ENCODE data around the gene TTC27.
A peak's percentile ranks its signal among the peaks of the same experiment; 100 is the strongest.
"Not testable (repeated sequence)": the region's sequence is repeated elsewhere in the genome, so short reads cannot be mapped to it uniquely, and the experiment has no call there.

The TTC27 gene

DNA sequence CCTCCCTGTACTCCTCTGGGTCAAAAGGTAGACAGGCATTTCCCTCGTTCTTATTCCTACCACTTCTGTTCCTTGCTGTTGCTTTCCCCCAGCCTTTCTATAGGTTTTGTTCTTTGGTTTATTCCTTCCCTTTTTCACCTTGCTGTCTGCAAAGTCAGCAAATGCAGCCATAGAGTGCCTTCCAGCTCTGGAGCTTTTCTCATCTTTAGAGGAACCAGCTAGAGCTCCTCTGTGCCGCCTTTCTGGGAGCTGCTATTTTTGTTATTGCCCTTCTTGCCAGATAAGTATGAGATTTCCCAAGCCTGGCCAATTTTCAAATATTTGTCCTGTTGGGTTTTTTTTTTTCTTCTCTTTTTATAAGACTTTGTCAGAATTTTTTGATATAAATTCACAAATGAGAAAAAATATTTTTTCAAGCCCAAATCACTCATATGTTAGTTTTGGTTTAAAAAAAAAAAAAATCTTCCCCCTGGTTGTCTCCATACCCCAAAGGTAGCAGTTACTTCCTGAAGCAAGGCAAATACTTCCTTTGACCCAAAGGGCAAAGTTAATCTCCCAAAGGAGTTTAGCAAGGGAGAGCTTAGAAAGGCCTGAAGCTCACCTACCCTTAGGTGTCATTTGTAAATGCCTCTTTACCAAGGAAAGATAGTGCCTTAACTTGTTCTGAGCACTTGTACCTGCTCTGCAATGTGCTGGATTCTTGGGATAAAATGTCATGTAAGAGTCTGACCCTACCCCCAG is 5.1 kb upstream of the TTC27 start:
- TF ChIP-seq, protein P1, sequence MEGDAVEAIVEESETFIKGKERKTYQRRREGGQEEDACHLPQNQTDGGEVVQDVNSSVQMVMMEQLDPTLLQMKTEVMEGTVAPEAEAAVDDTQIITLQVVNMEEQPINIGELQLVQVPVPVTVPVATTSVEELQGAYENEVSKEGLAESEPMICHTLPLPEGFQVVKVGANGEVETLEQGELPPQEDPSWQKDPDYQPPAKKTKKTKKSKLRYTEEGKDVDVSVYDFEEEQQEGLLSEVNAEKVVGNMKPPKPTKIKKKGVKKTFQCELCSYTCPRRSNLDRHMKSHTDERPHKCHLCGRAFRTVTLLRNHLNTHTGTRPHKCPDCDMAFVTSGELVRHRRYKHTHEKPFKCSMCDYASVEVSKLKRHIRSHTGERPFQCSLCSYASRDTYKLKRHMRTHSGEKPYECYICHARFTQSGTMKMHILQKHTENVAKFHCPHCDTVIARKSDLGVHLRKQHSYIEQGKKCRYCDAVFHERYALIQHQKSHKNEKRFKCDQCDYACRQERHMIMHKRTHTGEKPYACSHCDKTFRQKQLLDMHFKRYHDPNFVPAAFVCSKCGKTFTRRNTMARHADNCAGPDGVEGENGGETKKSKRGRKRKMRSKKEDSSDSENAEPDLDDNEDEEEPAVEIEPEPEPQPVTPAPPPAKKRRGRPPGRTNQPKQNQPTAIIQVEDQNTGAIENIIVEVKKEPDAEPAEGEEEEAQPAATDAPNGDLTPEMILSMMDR (conservative IDR thresholded peaks at IDR 0.05): no peak
- H3K27ac ChIP-seq: no peak overlapping the region

DNA sequence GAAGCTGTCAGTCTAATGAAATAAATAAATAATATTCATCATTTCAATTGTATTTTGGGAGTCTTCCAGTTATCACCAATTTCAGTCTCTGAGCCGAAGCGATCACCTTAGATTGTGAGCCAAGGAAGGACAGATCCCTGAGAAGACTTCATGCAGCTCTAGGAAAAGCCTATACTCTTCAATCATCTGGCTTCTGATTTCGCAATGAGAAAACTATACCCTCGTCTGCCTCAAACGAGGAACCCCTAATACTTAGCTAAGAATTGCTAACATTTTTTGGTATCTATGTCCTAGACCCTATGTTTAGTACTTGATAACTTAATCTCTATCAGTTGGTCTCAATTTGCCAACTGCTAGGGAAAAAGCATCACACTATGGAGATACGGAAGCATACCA is 4.5 kb upstream of the TTC27 start:
- TF ChIP-seq, protein P1 (conservative IDR thresholded peaks at IDR 0.05): no peak
- no peak overlapping the region for H3K27ac ChIP-seq

DNA sequence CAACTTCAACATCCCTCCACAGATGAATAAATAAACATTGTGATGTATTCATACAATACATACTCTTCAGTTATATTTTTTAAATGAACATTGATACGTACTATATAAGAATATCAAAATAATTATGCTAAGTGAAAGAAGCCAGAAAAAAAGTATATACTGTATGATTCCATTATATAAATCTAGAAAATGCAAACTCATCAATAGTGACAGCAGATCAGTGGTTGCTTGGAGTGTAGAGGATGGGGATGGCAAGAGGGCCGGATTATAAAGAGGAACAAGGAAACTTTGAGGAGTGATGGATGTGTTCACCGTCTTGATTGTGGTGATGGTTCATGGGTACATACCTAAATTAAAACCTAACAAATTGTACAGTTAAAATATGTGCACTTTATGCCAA is 3.0 kb upstream of the TTC27 start:
- TF ChIP-seq, protein P1 (conservative IDR thresholded peaks at IDR 0.05): no peak
- no peak overlapping the region for H3K27ac ChIP-seq

DNA sequence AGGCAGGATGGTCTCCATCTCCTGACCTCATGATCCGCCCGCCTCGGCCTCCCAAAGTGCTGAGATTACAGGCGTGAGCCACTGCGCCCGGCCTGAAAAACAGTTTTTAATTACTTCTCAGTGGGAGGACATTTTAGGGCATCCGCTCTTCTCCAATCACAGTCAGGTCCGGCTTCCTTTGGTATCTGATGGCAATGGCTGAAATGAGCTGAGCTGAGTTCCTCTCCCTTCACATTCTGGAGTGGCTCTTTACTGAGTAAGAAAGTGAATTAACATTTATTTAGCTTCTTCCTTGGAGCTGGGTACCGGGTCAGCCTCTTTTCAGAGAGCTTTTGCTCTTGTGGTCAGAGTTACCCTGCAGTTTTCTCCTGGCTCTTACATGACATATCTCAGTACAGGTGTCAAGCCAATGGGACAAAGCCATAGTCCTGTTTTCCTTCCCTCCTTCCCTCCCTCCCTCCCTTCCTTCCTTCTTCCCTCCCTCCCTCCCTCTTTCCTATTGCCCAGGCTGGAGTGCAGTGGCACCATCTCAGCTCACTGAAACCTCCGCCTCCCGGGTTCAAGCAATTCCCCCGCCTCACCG is 1.1 kb upstream of the TTC27 start:
- TF ChIP-seq, protein P1 (conservative IDR thresholded peaks at IDR 0.05): no peak
- H3K27ac ChIP-seq: no peak overlapping the region

DNA sequence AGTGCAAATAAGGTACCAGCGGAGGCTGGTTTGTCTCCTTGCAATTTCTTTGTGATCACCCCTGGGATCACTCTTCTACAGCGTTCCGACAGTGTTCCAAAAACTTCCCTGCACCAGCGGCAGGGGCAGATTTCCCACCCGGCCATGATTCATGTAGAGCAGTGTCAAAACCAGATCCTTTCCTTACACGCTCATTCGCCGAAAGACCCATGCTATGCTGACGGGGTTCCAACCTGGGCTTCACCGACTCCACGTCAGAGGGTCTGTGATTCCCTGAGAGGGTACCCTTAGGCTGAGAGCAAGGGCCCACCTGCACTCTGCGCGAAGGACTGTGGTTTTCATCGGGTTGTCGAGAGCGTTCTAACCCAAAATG is 423 bp upstream of the TTC27 start:
- H3K27ac ChIP-seq: peak overlapping the region; percentile 64
- TF ChIP-seq, protein P1 (conservative IDR thresholded peaks at IDR 0.05): no peak

DNA sequence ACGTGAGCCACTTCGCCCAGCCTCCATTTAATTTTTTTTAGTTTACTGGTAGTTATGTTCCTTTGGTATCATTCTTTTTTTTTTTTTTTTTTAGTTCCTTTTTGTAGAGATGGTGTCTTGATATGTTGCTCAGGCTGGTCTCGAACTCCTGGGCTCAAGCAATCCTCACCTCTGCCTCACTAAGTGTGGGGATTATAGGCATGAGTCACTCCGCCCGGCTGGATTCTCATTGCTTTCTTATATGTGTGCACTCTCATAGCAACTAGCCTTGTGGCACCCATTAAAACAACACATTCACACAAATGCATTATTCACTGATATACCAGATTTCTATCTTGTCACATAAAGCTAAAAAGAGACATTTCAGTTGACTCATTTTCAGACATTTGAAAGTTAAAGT is 4.2 kb downstream of the TTC27 start:
- TF ChIP-seq, protein P1 (conservative IDR thresholded peaks at IDR 0.05): no peak
- H3K27ac ChIP-seq: no peak overlapping the region

DNA sequence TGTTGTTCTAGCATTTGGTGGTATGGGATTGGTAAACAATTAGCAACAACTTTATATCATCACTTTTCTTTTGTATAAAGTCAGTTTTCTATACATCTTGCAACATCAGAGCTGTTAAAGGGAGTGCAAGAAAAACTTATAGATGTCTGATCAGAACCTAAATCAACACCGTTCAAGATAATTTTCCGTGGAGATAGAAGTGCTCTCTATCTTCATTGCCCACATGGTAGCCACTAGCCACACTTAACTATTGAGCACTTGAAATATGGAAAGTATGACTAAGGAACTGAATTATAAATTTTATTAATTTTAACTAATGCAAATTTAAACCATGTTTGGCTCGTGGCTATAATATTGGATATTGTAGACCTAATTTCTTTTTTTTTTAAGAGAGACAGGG is 5.2 kb downstream of the TTC27 start:
- no peak overlapping the region for H3K27ac ChIP-seq
- TF ChIP-seq, protein P1 (conservative IDR thresholded peaks at IDR 0.05): no peak

DNA sequence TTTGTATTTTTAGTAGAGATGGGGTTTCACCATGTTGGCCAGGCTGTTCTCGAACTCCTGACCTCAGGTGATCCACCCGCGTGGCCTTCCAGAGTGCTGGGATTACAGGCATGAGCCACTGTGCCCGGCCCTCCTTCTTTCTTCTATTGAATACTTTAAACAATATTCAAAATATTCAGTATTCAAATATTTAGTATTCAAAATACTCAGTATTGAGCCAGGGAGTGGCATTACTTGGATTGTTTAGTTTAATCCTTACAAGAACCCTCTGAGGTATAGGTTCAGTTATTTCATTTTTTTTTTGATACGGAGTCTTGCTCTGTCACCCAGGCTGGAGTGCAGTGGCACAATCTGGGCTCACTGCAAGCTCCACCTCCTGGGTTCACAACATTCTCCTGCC is 10.7 kb downstream of the TTC27 start:
- not testable (repeated sequence) for H3K27ac ChIP-seq

All from VCaP (cell line).